RKO (cell line): ENCODE results near the gene CCDC83.
"Not testable (repeated sequence)": the region's sequence is repeated elsewhere in the genome, so short reads cannot be mapped to it uniquely, and the experiment has no call there.

ENCODE experiments used
- DNase-seq: peaks from one replicate; pipeline ENCODE4 v3.0.0-alpha.2; 2016; ENCODE audit warnings: low spot score

CCDC83 gene

DNA sequence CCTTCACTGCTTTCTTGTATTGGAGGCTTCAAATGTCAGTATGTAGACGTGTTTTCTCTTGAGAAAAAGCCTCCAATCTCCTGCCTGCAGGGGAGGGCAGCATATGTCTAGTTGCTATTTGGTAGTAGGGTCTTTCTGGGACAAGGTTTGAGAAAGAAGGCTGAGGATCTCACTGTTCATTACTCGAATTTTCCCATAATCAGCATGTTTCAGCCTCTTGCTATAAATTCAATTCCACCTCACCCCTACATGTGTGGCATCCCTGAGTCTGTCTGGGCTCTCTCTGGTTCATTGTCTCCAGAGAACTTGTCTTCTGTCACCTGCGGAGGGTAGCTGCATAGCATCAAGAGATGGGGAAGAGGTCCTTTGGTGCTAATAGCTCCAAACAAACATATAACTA, 19.5 kb upstream of the CCDC83 start:
- DNase-seq, result no peak

DNA sequence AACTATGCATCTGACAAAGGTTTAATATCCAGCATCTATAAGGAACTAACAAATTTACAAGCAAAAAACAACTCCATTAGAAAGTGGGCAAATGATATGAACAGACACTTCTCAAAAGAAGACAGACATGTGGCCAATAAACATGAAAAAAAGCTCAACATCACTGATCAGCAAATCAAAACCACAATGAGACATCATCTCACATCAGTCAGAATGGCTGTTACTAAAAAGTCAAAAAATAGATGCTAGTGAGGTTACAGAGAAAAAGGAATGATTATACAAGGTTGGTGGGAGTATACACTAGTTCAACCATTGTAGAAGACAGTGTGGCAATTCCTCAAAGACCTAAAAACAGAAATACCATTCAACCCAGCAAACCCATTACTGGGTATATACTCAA, 14.3 kb upstream of the CCDC83 start:
- not testable (repeated sequence) for DNase-seq

DNA sequence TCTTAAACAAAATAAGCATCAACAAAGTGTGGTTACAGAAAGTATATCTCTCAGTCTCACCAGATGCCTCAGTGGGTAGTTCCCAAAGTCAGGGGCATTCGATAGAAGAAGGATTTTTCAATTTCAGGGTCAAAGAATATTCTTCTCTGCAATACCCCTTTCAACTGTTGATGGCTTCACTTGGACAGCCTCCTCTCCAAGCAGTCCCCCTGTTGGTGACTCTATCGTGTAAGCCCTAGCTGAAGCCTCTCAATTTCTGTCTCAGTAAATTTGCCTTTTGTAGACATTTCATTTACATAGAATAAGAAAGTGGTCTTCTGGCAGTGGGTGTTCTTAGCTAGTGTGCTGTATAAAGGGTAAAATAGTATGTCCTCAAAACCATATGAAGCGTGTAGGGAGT, 11.3 kb upstream of the CCDC83 start:
- DNase-seq, result no peak

DNA sequence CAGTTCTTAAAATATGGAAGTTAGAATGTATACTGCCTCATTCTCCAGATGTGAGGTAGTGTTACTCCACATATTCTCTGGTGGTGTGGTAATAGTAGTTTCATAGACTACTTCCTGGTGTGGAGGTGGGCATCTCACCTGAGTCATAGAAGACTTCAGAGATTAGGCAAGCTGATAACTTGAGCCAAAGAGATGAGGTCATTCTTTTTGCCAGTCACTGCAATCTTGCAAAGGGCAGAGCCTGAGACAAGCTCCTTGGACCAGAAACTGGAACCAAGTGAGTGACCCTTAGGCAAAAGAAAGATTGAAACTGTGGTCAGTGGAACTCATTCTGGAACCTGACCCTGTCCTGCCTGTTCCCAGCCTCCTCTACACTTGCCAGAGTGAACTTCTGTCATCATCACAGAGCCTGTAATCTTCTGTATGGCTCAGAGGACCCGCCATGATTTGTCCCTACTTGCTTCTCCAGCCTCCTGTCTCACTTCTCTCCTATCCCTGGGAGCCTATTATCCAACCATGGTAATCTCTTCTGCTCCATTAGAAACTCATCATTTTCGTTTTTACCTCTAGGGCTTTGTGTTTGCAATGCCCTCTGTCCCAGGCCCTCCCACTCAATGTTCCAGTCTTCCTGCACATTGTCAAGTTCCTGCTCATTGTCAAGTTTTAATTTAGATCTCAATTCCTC, 10.6 kb upstream of the CCDC83 start:
- DNase-seq, result peak; percentile 69

DNA sequence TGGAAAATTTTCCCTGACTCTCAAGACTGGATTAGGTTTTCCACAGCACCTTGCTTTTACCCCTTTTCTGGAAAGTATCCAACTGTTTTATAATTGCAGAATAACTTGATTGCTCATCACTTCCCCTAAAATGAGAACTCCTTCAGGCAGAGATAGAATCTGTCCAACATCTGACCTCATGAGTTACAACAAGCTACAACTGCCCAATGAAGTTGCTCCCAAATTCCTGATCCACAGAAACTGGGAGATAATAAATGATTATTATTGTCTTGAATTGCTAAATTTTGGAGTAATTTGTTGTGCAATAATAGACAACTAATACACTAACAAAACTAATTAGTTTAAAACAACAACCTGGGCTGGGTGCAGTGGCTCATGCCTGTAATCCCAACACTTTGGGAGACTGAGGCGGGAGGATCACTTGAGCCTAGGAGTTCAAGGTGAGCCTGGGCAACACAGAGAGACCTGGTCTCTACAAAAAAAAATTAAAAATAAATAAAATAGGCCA, 10.0 kb upstream of the CCDC83 start:
- no peak for DNase-seq

DNA sequence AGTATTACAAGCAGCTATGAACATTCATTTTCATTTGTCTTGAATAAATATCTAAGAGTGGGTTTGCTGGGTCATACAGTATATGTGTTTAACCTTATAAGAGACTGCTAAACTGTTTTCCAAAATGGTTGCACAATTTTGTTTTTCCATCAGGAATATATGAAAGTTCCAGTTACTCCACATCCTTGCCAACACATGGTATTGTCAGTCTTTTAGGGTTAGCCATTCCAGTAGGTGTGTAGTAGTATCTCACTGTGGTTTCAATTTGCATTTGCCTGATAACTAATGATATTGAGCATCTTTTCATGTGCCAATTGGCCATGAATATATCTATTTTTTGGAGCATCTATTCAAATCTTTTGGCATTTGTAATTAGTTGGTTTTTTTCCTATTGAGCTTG, 7.7 kb upstream of the CCDC83 start:
- DNase-seq, result no peak

DNA sequence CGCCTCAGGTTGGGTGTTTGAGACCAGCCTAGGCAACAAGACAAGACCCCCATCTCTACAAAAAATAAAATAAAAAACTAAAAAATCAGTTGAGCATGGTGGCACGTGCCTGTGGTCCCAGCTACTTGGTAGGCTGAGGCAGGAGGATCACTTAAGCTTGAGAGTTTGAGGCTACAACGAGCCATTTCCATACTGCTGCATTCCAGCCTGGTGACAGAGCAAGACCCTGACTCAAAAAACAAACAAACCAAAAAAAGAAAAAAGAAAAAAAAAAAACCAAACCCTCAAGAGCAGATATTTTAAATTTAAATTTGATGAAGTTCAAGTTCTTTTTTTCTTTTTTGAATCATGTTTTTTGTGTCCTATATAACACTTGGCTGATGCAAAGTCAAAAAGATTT, 7.2 kb upstream of the CCDC83 start:
- DNase-seq, result no peak

DNA sequence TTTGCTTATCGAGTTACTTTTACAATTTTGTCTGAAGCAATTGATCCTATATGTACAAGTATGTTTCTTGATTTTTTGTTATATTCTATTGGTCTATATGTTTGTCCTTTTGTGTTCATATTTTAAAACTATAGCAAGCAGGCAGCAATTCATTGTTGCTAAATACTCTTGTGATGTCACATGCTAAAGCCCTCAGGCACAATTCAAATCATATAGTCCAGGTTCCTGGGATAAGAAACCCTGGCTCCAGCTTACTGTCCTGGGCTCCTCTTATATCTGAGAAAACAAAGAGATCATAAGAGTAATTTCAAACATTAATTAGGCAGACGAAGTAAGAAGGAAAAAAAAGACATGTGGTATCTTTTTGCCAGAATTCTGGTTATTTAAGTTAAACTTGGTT, 6.6 kb upstream of the CCDC83 start:
- DNase-seq, result no peak

DNA sequence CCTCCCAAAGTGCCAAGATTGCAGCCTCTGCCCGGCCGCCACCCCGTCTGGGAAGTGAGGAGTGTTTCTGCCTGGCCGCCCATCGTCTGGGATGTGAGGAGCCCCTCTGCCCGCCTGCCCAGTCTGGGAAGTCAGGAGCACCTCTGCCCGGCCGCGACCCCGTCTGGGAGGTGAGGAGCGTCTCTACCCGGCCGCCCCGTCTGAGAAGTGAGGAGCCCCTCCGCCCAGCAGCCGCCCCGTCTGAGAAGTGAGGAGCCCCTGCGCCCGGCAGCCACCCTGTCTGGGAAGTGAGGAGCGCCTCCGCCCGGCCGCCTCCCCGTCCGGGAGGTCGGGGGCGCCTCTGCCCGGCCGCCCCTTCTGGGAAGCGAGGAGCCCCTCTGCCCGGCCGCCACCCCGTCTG, 2.4 kb upstream of the CCDC83 start:
- DNase-seq, result not testable (repeated sequence)

DNA sequence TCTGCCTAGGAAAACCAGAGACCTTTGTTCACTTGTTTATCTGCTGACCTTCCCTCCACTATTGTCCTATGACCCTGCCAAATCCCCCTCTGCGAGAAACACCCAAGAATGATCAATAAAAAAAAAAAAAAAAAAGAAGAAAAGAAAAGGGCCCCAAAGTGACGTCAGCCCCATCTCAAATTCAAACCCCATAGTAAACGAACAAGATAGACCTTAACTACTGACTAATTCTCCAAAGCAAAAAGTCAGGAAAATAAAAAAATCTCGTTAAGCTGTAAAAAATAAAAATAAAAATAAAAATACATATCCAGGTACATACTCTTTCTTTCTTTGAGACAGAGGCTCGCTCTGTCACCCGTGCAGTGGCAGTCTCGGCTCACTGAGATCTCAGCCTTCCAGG, 1.6 kb upstream of the CCDC83 start:
- DNase-seq, result not testable (repeated sequence)

DNA sequence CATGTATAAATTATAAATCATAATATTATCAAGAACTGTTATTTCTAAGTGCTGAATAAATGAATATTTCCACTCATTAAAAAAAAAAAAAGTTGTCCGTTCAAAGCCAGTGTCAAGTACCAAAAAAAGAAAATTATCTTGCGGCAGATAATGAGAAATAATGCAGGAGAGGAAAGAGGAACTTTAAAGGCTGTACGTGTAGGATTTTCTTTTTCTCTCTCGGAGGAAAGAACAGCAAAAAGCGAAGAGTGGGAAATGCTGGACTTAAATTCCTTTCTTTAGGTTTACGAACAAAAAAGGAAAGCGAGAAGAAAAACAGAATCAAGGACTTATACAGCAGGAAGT, 999 bp upstream of the CCDC83 start:
- DNase-seq, result no peak

DNA sequence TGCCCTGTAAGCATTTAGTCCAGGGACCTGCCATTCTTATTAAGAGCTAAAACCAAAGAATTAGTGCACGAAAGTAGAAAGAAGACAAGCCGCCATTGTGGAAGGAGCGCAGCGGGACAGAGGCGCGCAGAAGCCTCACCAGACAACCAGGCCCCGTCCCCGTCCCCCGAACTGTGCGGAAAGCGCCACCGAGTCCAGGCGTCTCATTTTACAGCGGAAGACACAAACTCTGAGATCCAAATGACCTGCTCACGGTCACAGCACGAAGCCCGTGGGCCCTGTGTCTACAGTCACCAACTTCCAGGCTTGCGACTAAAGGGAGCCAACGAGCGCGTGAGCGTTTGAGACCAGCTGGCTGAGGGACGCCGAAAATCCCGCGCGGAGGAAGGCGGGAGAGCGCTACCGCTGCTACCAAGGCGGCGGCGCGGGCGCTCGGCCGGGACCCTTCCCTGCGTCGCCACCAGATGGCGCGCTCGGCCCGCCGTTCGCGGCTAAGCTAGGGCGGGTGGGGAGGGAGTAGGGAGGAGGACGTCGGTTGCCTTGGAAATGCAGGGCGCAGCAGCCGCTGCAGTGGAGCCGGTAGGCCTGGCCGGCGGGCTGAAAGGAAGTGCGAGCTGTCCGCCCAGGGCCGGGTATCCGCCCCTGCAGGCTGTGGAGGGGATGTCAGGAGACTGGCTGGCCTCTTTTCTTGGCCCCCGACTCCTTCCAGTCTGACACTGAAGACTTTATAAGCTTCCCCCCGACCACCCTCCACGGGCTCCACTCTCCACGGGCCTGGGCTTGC, 434 bp upstream of the CCDC83 start:
- peak; percentile 75 for DNase-seq

DNA sequence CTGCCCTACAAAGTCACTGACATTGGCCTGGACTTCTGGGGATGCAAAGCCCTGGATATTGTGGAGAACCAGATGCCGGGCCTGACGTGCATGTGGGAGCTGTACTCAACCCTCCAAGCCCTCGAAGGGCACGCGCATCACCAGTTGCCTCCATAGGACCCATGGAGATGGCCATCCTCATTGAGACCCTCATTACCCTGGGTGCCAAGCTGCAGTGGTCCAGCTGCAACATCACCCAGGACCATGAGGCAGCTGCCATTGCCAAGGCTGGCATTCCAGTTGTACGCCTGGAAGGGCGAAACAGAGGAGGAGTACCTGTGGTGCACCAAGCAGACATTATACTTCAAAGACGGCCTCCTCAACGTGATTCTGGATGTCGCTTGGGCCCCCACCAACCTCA, 1.9 kb downstream of the CCDC83 start:
- no peak for DNase-seq

DNA sequence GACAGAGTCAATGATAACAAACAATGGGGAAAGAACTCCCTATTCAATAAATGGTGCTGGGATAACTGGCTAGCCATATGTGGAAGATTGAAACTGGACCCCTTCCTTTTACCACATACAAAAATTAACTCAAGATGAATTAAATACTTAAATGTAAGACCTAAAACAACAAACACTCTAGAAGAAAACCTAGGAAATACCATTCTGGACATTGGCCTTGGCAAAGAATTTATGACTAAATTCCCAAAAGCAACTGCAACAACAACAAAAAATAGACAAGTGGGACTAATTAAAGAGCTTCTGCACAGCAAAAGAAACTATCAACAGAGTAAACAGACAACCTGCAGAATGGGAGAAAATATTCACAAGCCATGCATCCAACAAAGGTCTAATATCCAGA, 4.4 kb downstream of the CCDC83 start:
- DNase-seq, result not testable (repeated sequence)

DNA sequence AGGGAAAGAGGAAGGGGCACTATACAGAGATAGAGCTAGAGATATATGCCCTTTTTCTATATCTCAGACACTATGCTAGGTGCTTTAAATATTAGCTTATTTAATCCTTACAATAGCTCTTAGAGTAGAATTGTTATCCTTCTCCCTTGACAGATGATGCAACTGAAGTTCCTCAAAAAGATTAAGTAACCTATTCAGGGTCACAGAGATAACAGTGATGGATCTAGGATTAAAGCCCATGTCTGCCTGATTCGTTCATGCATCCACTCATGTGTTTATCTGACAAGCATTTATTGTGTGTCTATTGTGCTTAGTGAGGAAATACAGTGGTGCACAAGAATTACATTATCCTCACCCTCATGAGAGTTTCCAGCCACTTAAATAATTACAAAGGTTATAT, 8.7 kb downstream of the CCDC83 start:
- no peak for DNase-seq

DNA sequence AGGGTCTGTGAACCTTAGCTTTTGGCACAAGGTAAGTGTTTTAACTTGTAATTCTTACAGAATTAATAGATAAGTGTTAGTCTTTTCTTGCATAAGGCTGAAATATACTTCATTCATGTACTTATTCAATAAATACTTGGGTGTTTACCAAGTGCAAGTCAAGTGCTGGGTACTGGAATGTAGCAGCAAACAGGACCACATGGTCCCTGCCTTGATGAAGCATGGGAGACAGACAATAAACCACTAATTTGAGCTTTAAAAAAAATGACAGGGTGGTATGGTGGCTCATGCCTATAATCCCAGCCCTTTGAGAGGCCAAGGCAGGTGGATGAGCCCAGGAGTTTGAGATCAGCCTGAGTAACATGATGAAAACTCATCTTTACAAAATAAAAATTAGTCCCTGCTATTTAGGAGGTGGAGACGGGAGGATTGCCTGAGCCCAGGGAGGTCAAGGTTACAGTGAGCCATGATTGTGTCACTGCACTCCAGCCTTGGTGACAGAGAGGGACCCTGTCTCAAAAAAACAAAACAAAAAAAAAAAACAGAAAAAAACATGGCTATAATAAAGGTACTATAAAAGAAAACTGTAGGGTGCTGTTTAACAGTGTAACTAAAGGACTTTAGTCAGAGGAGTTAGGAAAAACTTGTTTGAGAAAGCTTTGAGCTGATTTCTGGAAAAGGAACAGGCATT, 11.1 kb downstream of the CCDC83 start:
- DNase-seq, result no peak

DNA sequence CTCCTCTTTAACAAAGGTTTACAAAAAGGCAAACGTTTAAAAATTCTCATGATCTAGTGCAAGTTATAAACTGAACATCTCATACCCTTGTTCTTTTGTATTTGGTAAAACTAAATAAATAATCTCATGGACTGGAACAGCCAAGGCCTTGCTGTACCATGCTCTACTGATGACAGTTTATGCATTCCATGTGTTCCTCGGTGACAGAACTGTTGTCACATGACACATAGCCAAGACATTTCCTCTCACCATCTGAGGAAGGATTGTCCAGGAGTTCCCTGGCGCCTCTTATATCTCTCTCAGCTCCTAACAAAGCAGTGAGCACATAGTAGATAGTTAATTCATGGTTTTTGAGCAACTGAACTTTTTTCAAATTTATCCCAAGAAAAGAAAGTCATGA, 12.6 kb downstream of the CCDC83 start:
- no peak for DNase-seq

DNA sequence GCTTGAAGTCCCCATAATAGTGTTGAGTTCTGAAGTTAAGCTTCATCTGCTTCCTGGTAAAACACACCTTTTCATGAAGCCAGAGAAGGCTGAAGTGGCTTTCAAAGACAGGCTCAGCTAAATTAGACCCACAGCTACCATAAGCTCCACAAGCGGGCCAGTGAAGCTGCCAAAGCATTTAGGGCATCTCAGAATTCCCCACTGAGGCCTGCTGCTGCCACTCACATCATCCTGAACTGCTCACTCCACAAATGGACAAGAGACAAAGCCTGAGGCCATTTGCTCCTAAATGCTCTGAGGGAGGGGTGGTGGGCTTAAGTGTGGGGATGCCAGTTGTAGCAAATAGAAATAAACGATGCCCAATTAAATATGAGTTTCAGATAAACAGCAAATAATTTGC, 14.6 kb downstream of the CCDC83 start:
- no peak for DNase-seq

DNA sequence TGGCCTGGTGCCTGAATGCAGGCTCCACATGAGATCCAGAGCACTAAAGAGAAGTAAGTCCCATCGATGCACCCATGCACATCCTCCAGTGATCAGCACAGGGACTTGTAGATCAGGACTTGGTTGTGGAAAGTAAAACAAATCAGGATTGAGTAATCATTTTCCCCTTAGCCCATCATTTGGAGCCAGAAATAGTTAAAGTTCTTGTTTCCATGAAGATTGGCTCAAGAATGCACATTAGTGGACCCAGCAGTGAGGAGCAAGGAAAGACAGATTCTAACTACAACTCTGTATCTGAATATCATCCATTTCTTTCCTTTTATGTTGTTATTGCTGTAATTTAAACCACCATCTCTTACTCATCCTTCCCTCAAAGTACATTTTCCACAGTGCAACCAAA, 19.1 kb downstream of the CCDC83 start:
- no peak for DNase-seq

DNA sequence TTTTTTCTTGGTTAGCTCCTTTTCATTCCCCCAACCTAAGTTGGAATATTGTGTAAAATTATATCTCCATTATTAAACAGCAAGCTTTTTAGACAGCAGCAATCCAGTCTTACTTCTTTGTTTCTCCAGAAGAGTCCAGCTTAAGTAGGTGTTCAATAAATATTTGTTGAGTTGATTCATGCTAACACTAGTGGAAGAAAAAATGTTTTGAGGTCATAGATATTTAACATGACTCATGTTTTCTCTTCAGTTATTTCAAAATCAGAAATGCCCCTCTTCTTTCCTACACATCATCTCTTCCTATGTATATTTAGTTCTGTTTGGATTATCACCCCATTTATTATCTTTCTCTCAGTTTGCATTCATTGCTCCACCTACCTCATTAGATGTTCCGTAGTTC, 20.3 kb downstream of the CCDC83 start:
- peak; percentile 12 for DNase-seq

DNA sequence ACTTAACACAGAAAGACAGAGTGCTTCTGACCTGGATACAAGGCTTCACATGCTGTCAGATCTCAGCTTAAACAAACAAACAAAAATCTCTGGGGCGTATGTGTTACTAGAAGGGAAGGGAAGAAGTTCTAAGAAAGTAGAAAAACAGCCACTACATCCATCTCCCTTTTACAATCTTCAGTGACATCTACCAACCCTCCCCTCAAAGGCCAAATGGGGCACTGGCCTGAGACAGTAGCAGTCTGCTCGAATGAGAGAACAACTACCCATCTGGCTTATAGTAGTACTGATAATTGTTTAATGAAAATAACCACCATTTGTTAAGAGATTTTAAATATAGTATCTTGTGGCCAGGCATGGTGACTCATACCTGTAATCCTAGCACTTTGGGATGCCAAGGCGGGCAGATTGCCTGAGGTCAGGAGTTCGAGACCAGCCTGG, 29.4 kb downstream of the CCDC83 start:
- no peak for DNase-seq

DNA sequence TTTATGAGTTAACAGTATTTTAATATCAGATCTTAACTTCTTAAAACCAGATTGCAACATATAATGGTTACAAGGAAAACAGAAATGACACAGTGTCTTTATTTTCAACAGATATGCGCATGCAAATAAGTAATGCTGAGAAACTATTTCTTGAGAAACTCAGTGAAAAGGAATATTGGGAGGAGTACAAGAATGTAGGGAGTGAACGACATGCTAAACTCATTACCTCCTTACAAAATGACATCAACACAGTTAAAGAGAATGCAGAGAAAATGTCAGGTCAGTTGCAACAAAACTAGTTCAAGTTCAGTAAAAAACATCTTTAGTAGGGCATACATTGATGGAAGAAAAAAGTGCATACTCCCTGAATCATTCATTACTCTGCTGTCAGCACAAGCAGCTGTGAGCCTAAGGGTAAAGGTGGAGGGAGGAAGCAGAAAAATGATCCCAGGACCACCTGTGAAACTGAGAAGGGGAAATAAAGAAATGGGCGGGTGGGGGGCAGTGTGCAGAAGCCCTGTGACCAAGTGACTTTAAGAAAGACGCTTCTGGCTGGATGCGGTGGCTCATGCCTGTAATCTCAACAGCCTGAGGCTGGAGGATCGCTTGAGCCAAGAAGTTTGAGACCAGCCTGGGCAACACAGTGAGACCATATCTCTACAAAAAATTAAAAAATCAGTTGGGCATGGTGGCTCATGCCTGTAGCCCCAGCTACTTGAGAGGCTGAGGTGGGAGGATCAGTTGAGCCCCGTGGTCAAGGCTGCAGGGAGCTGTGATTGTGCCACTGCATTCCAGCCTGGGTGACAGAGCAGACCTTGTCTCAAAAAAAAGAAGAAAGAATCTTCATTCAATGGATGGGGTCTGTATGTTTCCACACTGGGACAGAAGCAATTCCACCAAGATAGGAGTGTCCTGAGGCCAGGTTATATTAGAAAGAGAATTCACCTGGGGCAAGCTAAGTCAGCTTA, 31.2 kb downstream of the CCDC83 start:
- DNase-seq, result no peak
